HFFc6 (cell line): ENCODE measurements around the gene MAP3K6. TPM values are rescaled to one million over a fixed set of nuclear protein-coding genes. Genes with fewer than 3 reads are reported as not detected.
A peak's percentile ranks its signal among the peaks of the same experiment; 100 is the strongest.

Source experiments
- DNase-seq: peaks from one replicate; pipeline ENCODE4 v3.0.0-alpha.2; 2018
- H3K27ac Mint-ChIP-seq: 2 replicates; pipeline ENCODE4 v1.8.0; 2020; ENCODE audit warnings: mild to moderate bottlenecking, mixed read lengths
- H3K27me3 Mint-ChIP-seq: 2 replicates; pipeline ENCODE4 v1.8.0; 2021; ENCODE audit warnings: mild to moderate bottlenecking, moderate library complexity, mixed read lengths; ENCODE audit not compliant: insufficient read depth
- H3K36me3 Mint-ChIP-seq: 2 replicates; pipeline ENCODE4 v1.8.0; 2021; ENCODE audit warnings: low read depth, mixed read lengths
- H3K4me1 Mint-ChIP-seq: 2 replicates; pipeline ENCODE4 v1.8.0; 2020; ENCODE audit warnings: low read depth, mixed read lengths
- H3K4me3 Mint-ChIP-seq: 2 replicates; pipeline ENCODE4 v1.8.0; 2020; ENCODE audit warnings: mild to moderate bottlenecking, moderate library complexity, mixed read lengths
- H3K9me3 Mint-ChIP-seq: 2 replicates; pipeline ENCODE4 v1.8.0; 2020; ENCODE audit warnings: mild to moderate bottlenecking, mixed read lengths
- total RNA-seq, 6 experiments: library from RNA; stranded (reverse); fragmentation: NEBNext Ultra II Directional; extraction: Animal tissue kit (Norgen Biotek cat#: 25700); gene quantifications; 2 replicates in 1 of 6; 3 replicates in 5 of 6; pipeline ENCODE4 v1.2.3, GENCODE V29; 2021
- TF ChIP-seq, protein P1 (sequence below): fragments of 200-600 bp; sonication (generic); IDR thresholded peaks from 2 replicates; pipeline ENCODE4 v1.5.0; 2021; ENCODE audit warnings: antibody characterized with exemption, mild to moderate bottlenecking

MAP3K6 gene
- total RNA-seq, 6 experiments from 2014 or later, result 22.6 to 30.8 (median 27.7) TPM

DNA sequence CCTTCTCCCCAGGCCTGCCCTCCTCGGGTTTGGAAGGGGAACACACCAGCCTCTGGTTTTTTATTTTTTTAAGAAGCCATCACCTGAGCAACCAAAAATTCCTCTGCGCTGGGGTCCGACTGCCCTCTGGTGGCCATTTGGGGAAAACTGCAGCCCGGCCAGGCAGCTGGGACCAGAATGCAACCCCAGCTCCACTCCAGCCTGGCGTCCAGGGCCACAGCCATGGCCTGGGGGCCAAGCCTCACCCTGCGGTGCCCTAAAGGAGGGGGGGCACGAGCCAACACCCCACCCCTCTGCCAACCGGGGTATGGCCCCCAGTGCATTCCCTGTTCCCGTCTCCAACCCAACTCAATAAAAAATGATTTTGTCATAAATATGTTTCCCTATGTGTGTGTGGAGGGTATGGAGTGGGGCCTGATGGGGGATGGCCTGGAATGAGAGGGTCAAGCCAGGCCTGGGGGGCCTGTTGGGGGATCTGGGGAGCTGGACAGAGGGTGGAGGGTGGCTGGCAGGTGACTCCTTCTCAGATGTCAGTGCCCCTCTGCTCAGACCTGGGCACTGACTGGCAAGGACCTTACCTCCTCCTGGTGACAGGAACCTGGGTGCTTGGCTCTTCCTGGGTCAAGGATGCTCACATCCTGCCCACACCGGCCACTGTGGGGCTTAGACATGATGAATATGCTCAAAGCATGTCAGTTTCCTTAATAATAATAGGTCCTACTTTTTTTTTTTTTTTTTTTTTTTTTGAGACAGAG, 28.9 kb upstream of the MAP3K6 start:
- TF ChIP-seq, protein P1, sequence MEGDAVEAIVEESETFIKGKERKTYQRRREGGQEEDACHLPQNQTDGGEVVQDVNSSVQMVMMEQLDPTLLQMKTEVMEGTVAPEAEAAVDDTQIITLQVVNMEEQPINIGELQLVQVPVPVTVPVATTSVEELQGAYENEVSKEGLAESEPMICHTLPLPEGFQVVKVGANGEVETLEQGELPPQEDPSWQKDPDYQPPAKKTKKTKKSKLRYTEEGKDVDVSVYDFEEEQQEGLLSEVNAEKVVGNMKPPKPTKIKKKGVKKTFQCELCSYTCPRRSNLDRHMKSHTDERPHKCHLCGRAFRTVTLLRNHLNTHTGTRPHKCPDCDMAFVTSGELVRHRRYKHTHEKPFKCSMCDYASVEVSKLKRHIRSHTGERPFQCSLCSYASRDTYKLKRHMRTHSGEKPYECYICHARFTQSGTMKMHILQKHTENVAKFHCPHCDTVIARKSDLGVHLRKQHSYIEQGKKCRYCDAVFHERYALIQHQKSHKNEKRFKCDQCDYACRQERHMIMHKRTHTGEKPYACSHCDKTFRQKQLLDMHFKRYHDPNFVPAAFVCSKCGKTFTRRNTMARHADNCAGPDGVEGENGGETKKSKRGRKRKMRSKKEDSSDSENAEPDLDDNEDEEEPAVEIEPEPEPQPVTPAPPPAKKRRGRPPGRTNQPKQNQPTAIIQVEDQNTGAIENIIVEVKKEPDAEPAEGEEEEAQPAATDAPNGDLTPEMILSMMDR, result peak; percentile 99
- Mint-ChIP-seq H3K36me3 (no peaks in the 10 kb centered on the region), H3K4me3 (0 out of 2 replicates have a peak overlapping the region, but pooled peaks have one; percentile 24), H3K27ac (peak overlapping the region; percentile 54; the same call in 1 of the 2 replicates), H3K4me1 (peaks cover 41% of the 10 kb centered on the region), H3K27me3 (peaks cover 3% of the 10 kb centered on the region; the same call in 1 of the 2 replicates), H3K9me3 (no peaks in the 10 kb centered on the region)
- peak; percentile 63 for DNase-seq

DNA sequence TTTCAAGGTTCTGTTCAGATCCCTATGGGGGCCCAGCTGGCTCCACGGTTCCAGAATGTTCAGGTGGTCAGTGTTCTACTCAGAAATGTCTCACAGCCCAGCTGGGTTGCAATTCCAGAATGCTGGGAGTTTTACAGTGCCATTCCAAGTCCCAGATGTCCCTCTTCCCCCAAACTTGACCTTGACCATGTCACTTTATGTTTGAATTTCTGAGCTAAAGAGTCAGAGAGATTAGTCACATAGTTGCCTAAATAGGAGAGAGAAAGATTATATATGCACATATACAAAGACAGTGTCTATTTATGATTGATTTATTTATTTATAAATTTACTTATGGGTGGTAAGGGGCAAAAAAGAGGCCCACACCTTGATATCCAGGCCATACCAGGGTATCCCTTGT, 28.2 kb upstream of the MAP3K6 start:
- Mint-ChIP-seq H3K36me3 (no peaks in the 10 kb centered on the region), H3K9me3 (no peaks in the 10 kb centered on the region), H3K27ac (peak overlapping the region; percentile 54), H3K27me3 (peaks cover 3% of the 10 kb centered on the region; the same call in 1 of the 2 replicates), H3K4me3 (peak overlapping the region; percentile 25; the same call in 1 of the 2 replicates), H3K4me1 (peaks cover 36% of the 10 kb centered on the region)
- TF ChIP-seq, protein P1, result no peak
- peak; percentile 17 for DNase-seq

DNA sequence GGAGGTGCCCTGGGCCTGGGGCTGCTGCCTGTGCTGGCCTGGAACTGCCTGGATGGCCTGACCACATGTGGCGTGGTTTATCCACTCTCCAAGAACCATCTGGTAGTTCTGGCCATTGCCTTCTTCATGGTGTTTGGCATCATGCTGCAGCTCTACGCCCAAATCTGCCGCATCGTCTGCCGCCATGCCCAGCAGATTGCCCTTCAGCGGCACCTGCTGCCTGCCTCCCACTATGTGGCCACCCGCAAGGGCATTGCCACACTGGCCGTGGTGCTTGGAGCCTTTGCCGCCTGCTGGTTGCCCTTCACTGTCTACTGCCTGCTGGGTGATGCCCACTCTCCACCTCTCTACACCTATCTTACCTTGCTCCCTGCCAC, 27.5 kb upstream of the MAP3K6 start:
- peaks cover 3% of the 10 kb centered on the region; the same call in 1 of the 2 replicates for H3K27me3 Mint-ChIP-seq
- no peak for DNase-seq
- no peaks in the 10 kb centered on the region for H3K9me3 Mint-ChIP-seq
- no peaks in the 10 kb centered on the region for H3K36me3 Mint-ChIP-seq
- H3K4me3 Mint-ChIP-seq, result no peak overlapping the region; the same call in 1 of the 2 replicates
- H3K4me1 Mint-ChIP-seq, result peaks cover 36% of the 10 kb centered on the region
- peak overlapping the region; percentile 52 for H3K27ac Mint-ChIP-seq
- TF ChIP-seq, protein P1, result no peak

DNA sequence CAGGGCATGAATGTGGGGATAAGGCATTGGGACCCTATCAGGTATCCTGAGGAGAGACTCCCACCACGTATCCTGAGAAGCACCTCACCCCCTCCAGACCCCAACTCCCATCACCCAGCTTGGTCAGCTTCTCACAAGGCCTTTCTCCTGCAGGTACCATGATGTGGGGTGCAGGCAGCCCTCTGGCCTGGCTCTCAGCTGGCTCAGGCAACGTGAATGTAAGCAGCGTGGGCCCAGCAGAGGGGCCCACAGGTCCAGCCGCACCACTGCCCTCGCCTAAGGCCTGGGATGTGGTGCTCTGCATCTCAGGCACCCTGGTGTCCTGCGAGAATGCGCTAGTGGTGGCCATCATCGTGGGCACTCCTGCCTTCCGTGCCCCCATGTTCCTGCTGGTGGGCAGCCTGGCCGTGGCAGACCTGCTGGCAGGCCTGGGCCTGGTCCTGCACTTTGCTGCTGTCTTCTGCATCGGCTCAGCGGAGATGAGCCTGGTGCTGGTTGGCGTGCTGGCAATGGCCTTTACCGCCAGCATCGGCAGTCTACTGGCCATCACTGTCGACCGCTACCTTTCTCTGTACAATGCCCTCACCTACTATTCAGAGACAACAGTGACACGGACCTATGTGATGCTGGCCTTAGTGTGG, 27.0 kb upstream of the MAP3K6 start:
- Mint-ChIP-seq H3K27me3 (peaks cover under 1% of the 10 kb centered on the region; the same call in 1 of the 2 replicates), H3K27ac (peak overlapping the region; percentile 89), H3K9me3 (no peaks in the 10 kb centered on the region), H3K4me3 (peak overlapping the region; percentile 93; the same call in 1 of the 2 replicates), H3K36me3 (no peaks in the 10 kb centered on the region), H3K4me1 (peaks cover 36% of the 10 kb centered on the region)
- no peak for DNase-seq
- TF ChIP-seq, protein P1, result no peak

DNA sequence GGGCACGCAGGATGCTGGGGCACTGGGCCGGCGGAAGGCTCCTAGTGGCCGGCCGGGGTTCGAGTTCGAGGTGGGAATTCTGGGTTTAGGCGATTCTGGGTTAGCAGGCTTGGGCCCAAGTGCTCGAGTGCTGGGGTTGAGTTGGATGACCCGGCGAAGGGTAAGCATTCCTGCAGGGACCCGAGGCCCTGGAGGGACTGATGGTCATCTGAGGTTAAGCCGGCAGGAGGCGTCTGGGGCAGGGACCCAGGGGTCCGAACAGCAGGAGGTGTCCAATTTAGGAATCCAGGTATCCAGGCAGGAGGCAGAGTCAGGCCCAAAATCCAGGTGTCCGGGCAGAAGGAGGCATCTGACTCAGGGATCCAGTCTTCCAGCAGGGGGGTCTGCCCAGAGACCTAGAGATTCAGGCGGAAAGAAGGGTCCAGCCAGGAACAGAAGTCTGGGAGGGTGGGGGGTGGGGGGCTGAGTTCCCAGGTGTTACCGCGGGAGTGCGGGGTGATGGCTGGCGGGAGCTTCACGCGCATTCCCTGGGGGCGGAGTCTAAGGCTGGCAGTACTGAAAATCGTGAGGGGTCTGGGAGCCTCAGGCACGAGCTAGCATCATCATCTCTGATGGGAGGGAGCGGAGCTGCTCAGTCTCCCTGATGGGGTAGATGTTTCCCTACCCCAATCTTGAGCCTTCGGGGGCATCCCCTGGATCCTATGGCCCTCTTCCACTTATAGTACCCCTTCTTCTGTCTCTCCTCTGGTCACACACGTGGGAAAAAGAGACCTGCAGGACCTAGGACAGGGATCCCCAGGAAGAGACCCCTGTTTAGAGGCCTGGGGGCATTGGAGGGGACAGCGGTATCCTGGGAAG, 26.2 kb upstream of the MAP3K6 start:
- Mint-ChIP-seq H3K27ac (peak overlapping the region; percentile 89), H3K36me3 (no peaks in the 10 kb centered on the region), H3K27me3 (no peaks in the 10 kb centered on the region; the same call in 1 of the 2 replicates), H3K4me1 (peaks cover 36% of the 10 kb centered on the region), H3K4me3 (peak overlapping the region; percentile 93), H3K9me3 (no peaks in the 10 kb centered on the region)
- DNase-seq, result no peak
- TF ChIP-seq, protein P1, result peak; percentile 31
